GM12878 (cell line): ENCODE data around the gene SLC22A7. TPM values are rescaled to one million over a fixed set of nuclear protein-coding genes. Genes with fewer than 3 reads are reported as not detected.
"Not testable (repeated sequence)": the region's sequence is repeated elsewhere in the genome, so short reads cannot be mapped to it uniquely, and the experiment has no call there.

ENCODE experiments used
- ATAC-seq: fragments of 200-7000 bp; cut with Tn5 transposase; 3 replicates; pipeline ENCODE4 v1.9.1; 2020; ENCODE audit warnings: mild to moderate bottlenecking, moderate library complexity
- BruUV-seq: library from RNA; stranded (reverse); fragments of 400-500 nt; replicated peaks from 2 replicates; lab custom pipeline; 2021; lab: Mats Ljungman, UMichigan
- CTCF ChIA-PET: fragments of 300-600 bp; sonication (Branson Sonifier 250); formaldehyde crosslinking; extraction: SDS; loops from one replicate; lab custom pipeline; 2021; ENCODE audit warnings: inconsistent platforms; lab: Yijun Ruan, JAX
- POLR2A ChIA-PET: fragments of 350-600 bp; formaldehyde crosslinking; extraction: SDS; loops from one replicate; lab custom pipeline; 2021; ENCODE audit warnings: inconsistent platforms; lab: Charles Lee
- RAD21 ChIA-PET: fragments of 300-600 bp; sonication (Branson Sonifier 250); formaldehyde crosslinking; loops from one replicate; lab custom pipeline; 2023; ENCODE audit warnings: antibody characterized with exemption; ENCODE audit not compliant: unreplicated experiment; lab: Charles Lee
- SMC1A ChIA-PET: fragments of 300-600 bp; sonication (Branson Sonifier 250); formaldehyde crosslinking; loops from one replicate; lab custom pipeline; 2023; ENCODE audit not compliant: unreplicated experiment, uncharacterized antibody; lab: Charles Lee
- DNase-seq: peaks from one replicate; pipeline ENCODE4 v3.0.0-alpha.2; 2011; ENCODE audit warnings: low read depth, low spot score
- FAIRE-seq: peaks from 3 replicates; lab custom pipeline; 2011; peaks lifted over from hg19 to GRCh38; lab: Jason Lieb, UNC
- H2AFZ ChIP-seq: 2 replicates; pipeline ENCODE4 v1.6.0; 2011; ENCODE audit warnings: low read depth, low read length, control low read depth; ENCODE audit not compliant: control insufficient read depth
- H3K27ac ChIP-seq: 2 replicates; pipeline ENCODE4 v1.5.1; 2011; ENCODE audit warnings: control low read depth; ENCODE audit not compliant: control insufficient read depth, insufficient read depth
- H3K27me3 ChIP-seq, 2 experiments: replicated peaks in 1 of 2; 2 replicates each; pipeline versions ENCODE4 v1.6.0 to v1.6.1; 2011; ENCODE audit warnings: low read length in 1 of 2; ENCODE audit not compliant: control insufficient read depth in 2 of 2, insufficient read depth in 2 of 2
- H3K36me3 ChIP-seq, 2 experiments: 2 replicates each; pipeline ENCODE4 v1.5.1; 2011; ENCODE audit warnings: low read length in 1 of 2; ENCODE audit not compliant: control insufficient read depth in 2 of 2, insufficient read depth in 2 of 2
- H3K4me1 ChIP-seq: 2 replicates; pipeline ENCODE4 v1.6.1; 2011; ENCODE audit warnings: mild to moderate bottlenecking, low read length, moderate library complexity, mixed read lengths; ENCODE audit not compliant: control insufficient read depth, insufficient read depth
- H3K4me2 ChIP-seq: 2 replicates; pipeline ENCODE4 v1.6.0; 2011; ENCODE audit warnings: control low read depth; ENCODE audit not compliant: control insufficient read depth, insufficient read depth
- H3K4me3 ChIP-seq: fragments of 200-600 bp; sonication (generic); 2 replicates; pipeline ENCODE4 v1.5.1; 2016
- H3K79me2 ChIP-seq: 2 replicates; pipeline ENCODE4 v1.6.0; 2011; ENCODE audit warnings: low read length; ENCODE audit not compliant: control insufficient read depth, insufficient read depth
- H3K9ac ChIP-seq: 2 replicates; pipeline ENCODE4 v1.8.0; 2011; ENCODE audit warnings: low read length, control low read depth, mixed read lengths; ENCODE audit not compliant: control insufficient read depth, insufficient read depth
- H3K9me3 ChIP-seq: replicated peaks from 3 replicates; pipeline ENCODE4 v1.5.1; 2011; ENCODE audit warnings: mild to moderate bottlenecking, low read length; ENCODE audit not compliant: control insufficient read depth, insufficient read depth
- H4K20me1 ChIP-seq: 2 replicates; pipeline ENCODE4 v1.6.0; 2011; ENCODE audit not compliant: control insufficient read depth, insufficient read depth
- BCL11A ChIP-seq: IDR thresholded peaks from 2 replicates; pipeline ENCODE4 v1.6.1; 2011; ENCODE audit warnings: low read depth, low read length
- GABPA ChIP-seq: IDR thresholded peaks from 2 replicates; pipeline ENCODE4 v1.6.1; 2014; ENCODE audit warnings: antibody characterized with exemption, low read depth, mild to moderate bottlenecking, inconsistent platforms
- MTA2 ChIP-seq: fragments of 450-650 bp; IDR thresholded peaks from 2 replicates; pipeline ENCODE4 v1.6.1; 2016; ENCODE audit warnings: low read depth, mild to moderate bottlenecking, moderate library complexity
- MYC ChIP-seq: IDR thresholded peaks from 2 replicates; pipeline ENCODE4 v1.6.1; 2011; ENCODE audit warnings: mild to moderate bottlenecking, low read length, moderate library complexity, inconsistent platforms; ENCODE audit not compliant: insufficient read depth, insufficient replicate concordance, insufficient read length, severe bottlenecking
- POLR2A ChIP-seq: IDR thresholded peaks from 2 replicates; pipeline ENCODE4 v1.6.1; 2011; ENCODE audit warnings: low read depth, mild to moderate bottlenecking, low read length
- SMC3 ChIP-seq: IDR thresholded peaks from 2 replicates; pipeline ENCODE4 v1.6.1; 2011; ENCODE audit warnings: low read length, improper control_type of control experiment, borderline replicate concordance
- SUPT20H ChIP-seq: IDR thresholded peaks from 2 replicates; pipeline ENCODE4 v1.6.1; 2011; ENCODE audit warnings: low read depth, mild to moderate bottlenecking, low read length, moderate library complexity, borderline replicate concordance; ENCODE audit not compliant: control insufficient read depth
- YBX1 ChIP-seq: fragments of 450-650 bp; IDR thresholded peaks from 2 replicates; pipeline ENCODE4 v1.6.1; 2016; ENCODE audit warnings: antibody characterized with exemption
- WGBS: methylation state at CpG from one replicate; pipeline ENCODE4 v1.1.6; 2016; ENCODE audit warnings: low lambda C conversion rate; ENCODE audit not compliant: insufficient replicate concordance, insufficient coverage; ENCODE audit errors: missing lambda C conversion rate; 5-methylcytosine and 5-hydroxymethylcytosine counted together
- in situ Hi-C: fragments of 300-500 bp; cut with MboI; formaldehyde crosslinking; loops from 9 replicates; pipeline ENCODE4 v1.14.3; 2018; ENCODE audit warnings: mixed read lengths
- intact Hi-C: fragments of 100-400 bp; cut with micrococcal nuclease; formaldehyde crosslinking; loops from one replicate; pipeline ENCODE4 v1.14.2; 2022; ENCODE audit not compliant: unreplicated experiment
- polyA plus RNA-seq, 11 experiments: library from polyadenylated mRNA; depleted of rRNA in 4 of 11; unstranded in 6 of 11; stranded (reverse) in 5 of 11; fragments of >200 nt; fragmentation: Nextera tagmentation in 4 of 11; fragmentation: Illumina TruSeq in 1 of 11; extraction: Ambion mirVana in 4 of 11; extraction: Trizol in 1 of 11; gene quantifications; 1 replicate in 1 of 11; 2 replicates in 10 of 11; pipeline versions ENCODE4 v1.2.1 to v1.2.3, GENCODE V29; 2011 to 2016; ENCODE audit warnings: inconsistent platforms in 2 of 11, missing spikeins in 2 of 11, low read depth in 1 of 11
- total RNA-seq, 4 experiments: library from RNA; depleted of rRNA in 3 of 4; stranded (reverse); fragments of >200 nt in 3 of 4; fragmentation: Illumina TruSeq in 1 of 4; extraction: Trizol in 1 of 4; gene quantifications; 2 replicates each; pipeline versions ENCODE4 v1.2.1 to v1.2.3, GENCODE V29; 2013 to 2021
- TF ChIP-seq, protein P1 (sequence below): fragments of 150-350 bp; IDR thresholded peaks from 2 replicates; pipeline ENCODE4 v1.6.1; 2014; ENCODE audit warnings: mild to moderate bottlenecking, low read depth, low read length
- TF ChIP-seq, protein P2 (sequence below): fragments of 450-650 bp; IDR thresholded peaks from 2 replicates; pipeline ENCODE4 v1.6.1; 2017; ENCODE audit warnings: mild to moderate bottlenecking, moderate library complexity

The SLC22A7 gene
- total and polyA plus RNA-seq, 10 of the 15 experiments (the other 5 are each of a cell fraction or from before 2014, with no cell fraction given) = 0.08 to 0.31 TPM; not detected in 8

DNA sequence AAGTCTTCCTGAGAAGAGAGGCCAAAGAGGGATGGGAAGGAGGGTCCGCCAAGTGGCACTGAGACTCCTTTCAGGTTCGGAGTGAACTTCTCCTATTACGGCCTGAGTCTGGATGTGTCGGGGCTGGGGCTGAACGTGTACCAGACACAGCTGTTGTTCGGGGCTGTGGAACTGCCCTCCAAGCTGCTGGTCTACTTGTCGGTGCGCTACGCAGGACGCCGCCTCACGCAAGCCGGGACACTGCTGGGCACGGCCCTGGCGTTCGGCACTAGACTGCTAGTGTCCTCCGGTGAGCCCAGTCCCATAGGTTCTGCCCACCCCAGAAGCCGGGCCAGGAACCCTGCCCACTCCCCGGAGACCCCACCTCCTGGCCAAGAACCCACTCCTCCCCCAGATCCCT is 4.1 kb downstream of the SLC22A7 start (continued):
- TF ChIP-seq POLR2A (no peak), SUPT20H (no peak), GABPA (no peak), SMC3 (no peak)

DNA sequence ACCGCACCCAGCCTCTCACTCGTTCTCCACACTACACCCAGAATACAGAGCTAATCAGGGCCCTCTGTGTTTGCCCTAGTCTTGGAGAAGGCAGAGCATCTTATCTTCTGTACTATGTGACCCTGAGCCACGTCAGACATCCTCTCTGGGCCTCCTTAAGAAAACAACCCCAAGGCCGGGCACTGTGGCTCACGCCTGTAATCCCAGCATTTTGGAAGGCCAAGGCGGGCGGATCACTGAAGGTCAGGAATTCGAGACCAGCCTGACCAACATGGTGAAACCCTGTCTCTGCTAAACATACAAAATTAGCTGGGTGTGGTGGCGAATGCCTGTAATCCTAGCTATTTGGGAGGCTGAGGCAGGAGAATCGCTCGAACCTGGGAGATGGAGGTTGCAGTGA is 4.9 kb downstream of the SLC22A7 start:
- H3K9ac ChIP-seq, H3K9me3 ChIP-seq, FAIRE-seq, H2AFZ ChIP-seq, H3K4me1 ChIP-seq, intact Hi-C loops, H4K20me1 ChIP-seq, H3K79me2 ChIP-seq, DNase-seq, H3K36me3 ChIP-seq, H3K4me3 ChIP-seq, SMC1A ChIA-PET, H3K4me2 ChIP-seq, POLR2A ChIA-PET, H3K27me3 ChIP-seq, H3K27ac ChIP-seq, in situ Hi-C loops, BruUV-seq, ATAC-seq, RAD21 ChIA-PET: not testable (repeated sequence)
- CTCF ChIA-PET = interaction anchor here (0.6 to 1.2 kb wide), 2 partner anchors 37 to 48 kb away, joined by 3 read pairs; no protein-coding TSS in a partner anchor
- WGBS = 71% methylated on average over 11 of the region's 11 CpGs

DNA sequence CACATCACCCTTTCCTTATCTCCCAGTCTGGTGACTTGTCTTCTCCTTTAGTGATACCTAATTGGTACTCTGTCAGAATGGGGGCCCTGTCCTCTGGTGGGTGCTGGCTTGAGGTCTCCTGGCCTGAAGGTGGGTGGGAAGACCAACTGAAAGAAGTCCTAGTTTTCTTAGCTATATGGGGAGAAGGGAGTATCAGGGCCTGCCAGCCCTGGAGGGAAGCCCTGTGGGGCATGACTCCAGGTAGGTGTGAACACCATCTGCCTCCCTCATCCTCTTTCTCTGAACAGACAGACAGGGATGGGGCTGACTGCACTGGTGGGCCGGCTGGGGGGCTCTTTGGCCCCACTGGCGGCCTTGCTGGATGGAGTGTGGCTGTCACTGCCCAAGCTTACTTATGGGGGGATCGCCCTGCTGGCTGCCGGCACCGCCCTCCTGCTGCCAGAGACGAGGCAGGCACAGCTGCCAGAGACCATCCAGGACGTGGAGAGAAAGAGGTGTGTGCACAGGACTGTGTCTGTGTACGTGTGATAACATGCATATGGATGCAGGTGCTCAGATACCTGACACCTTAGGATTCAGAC is 5.8 kb downstream of the SLC22A7 start:
- ChIA-PET CTCF (interaction anchor here (0.6 to 1.2 kb wide), 3 partner anchors 31 to 47 kb away, joined by 3 read pairs; no protein-coding TSS in a partner anchor), POLR2A (no interaction called here), SMC1A (interaction anchor here (0.8 kb wide), 1 partner anchor 17 kb away, joined by 4 read pairs; no protein-coding TSS in a partner anchor), RAD21 (no interaction called here)
- TF ChIP-seq BCL11A (no peak), YBX1 (no peak), MYC (no peak), MTA2 (no peak), SMC3 (no peak)
- TF ChIP-seq, protein P1, sequence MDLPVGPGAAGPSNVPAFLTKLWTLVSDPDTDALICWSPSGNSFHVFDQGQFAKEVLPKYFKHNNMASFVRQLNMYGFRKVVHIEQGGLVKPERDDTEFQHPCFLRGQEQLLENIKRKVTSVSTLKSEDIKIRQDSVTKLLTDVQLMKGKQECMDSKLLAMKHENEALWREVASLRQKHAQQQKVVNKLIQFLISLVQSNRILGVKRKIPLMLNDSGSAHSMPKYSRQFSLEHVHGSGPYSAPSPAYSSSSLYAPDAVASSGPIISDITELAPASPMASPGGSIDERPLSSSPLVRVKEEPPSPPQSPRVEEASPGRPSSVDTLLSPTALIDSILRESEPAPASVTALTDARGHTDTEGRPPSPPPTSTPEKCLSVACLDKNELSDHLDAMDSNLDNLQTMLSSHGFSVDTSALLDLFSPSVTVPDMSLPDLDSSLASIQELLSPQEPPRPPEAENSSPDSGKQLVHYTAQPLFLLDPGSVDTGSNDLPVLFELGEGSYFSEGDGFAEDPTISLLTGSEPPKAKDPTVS = no peak
- TF ChIP-seq, protein P2, sequence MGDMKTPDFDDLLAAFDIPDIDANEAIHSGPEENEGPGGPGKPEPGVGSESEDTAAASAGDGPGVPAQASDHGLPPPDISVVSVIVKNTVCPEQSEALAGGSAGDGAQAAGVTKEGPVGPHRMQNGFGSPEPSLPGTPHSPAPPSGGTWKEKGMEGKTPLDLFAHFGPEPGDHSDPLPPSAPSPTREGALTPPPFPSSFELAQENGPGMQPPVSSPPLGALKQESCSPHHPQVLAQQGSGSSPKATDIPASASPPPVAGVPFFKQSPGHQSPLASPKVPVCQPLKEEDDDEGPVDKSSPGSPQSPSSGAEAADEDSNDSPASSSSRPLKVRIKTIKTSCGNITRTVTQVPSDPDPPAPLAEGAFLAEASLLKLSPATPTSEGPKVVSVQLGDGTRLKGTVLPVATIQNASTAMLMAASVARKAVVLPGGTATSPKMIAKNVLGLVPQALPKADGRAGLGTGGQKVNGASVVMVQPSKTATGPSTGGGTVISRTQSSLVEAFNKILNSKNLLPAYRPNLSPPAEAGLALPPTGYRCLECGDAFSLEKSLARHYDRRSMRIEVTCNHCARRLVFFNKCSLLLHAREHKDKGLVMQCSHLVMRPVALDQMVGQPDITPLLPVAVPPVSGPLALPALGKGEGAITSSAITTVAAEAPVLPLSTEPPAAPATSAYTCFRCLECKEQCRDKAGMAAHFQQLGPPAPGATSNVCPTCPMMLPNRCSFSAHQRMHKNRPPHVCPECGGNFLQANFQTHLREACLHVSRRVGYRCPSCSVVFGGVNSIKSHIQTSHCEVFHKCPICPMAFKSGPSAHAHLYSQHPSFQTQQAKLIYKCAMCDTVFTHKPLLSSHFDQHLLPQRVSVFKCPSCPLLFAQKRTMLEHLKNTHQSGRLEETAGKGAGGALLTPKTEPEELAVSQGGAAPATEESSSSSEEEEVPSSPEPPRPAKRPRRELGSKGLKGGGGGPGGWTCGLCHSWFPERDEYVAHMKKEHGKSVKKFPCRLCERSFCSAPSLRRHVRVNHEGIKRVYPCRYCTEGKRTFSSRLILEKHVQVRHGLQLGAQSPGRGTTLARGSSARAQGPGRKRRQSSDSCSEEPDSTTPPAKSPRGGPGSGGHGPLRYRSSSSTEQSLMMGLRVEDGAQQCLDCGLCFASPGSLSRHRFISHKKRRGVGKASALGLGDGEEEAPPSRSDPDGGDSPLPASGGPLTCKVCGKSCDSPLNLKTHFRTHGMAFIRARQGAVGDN = no peak
- intact Hi-C loops (no loop called here), in situ Hi-C loops (no loop called here)
- Histone ChIP-seq H2AFZ (no peak overlapping the region), H3K36me3 (no peaks in the 10 kb centered on the region), H3K9ac (no peak overlapping the region), H3K4me1 (no peaks in the 10 kb centered on the region), H3K27me3 (no peaks in the 10 kb centered on the region), H3K27ac (no peak overlapping the region), H3K4me3 (no peak overlapping the region), H4K20me1 (no peaks in the 10 kb centered on the region), H3K79me2 (no peaks in the 10 kb centered on the region), H3K9me3 (no peaks in the 10 kb centered on the region), H3K4me2 (no peak overlapping the region)
- DNase-seq = no peak
- no peak for FAIRE-seq
- BruUV-seq = no TSS peak
- 56% methylated on average over 8 of the region's 8 CpGs for WGBS
- no peak for ATAC-seq
